HG03565 (cell line): ENCODE measurements around the gene CD164.
"Not testable (repeated sequence)": the region's sequence is repeated elsewhere in the genome, so short reads cannot be mapped to it uniquely, and the experiment has no call there.

ENCODE experiments used
- ATAC-seq: cut with Tn5 transposase; IDR thresholded peaks from one replicate; pipeline ENCODE4 v1.9.1; 2021; ENCODE audit warnings: mild to moderate bottlenecking, moderate library complexity; ENCODE audit not compliant: unreplicated experiment

Gene CD164

DNA sequence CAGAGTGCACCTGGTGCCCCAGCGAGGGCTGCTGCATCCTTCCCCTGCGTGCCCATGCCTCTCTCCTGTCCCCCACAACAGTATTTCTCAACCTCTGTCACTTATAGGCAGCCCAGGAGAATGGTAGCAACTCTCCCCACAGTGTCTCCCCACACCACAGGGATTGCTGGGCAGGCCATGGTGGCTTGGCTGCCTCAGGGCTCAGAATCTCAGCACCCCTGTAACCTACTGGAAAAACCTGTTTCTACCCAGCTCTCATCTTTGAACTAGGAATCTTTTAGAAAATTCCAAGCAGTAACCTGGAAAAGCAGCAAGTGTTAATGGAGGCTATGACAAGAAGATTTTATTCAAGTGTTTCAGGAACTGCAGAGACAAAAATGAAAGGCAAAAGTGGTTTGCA lies 38.0 kb downstream of the CD164 start:
- no peak for ATAC-seq

DNA sequence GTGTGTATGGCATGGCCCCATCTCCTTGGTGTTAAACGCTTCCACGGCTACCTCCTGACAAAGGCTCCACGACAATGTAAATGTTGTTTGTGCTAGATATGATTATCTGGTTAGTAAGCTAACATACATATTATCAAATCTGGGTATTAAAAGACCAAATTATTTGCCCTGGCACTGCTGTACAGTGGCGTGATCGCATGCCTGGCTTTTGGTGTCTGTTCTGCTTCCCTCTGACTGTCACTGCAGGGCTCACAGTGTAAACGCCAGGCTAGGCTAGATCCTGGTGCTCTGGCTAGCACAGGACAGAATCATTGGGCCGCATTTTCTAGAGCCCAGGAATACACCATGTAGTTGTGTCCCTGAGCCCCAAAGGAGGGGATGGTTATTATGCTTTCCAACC lies 38.7 kb downstream of the CD164 start:
- no peak for ATAC-seq

DNA sequence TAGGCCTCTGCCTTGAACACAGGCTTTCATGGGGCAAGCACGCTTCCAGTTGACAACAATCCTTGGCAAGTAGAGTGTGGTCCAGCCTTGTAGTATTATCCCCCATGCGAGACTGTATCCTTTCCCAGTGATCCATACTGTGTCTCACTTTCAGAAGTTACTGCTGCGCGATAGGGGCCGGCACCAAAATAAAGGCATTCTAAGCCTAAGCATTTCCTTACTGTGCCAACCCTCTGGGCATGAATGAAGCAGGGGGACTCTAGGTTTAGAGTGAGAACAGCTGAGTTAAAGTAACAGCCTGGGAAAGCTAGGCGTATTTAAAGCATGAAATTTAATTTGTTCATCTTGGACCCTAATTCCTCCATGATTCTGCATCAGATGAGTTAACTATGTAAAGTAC lies 39.4 kb downstream of the CD164 start:
- no peak for ATAC-seq

DNA sequence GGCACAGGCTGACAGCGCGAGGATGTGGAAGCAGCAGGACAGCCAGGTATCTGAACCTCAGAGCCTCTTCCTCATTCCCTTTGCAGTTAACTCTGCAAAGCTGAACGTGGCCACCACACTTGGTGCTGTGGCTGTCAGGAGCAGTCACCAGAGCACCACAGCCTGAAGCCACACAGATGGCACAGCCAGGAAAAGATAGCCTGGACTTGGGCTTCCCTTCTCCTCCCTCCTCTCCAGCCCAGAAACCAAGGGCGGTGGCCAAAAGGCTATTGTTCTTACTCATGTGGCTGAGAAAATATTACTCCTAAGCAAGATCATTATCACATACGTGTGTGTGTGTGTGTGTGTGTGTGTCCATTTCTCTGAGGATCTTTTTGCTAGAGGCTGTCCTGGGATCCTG lies 39.8 kb downstream of the CD164 start:
- no peak for ATAC-seq

DNA sequence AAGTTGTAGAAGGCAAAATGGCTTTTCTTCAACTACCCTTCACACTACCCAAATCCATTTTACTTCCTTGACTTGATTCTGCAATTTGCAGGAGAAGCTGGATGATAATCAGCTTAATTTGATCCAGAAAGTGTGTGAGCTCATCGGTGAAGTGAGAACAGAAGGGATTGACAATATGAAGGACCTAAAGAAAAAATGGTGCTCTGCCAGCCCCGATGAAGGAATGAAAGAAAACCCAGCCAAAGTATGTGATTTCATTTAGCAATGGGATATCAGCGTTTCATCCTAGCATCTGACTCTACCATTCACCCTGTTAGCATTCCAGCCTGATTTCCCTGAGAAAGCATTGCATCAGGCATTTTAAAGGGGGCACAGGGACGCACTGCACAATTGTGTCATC lies 41.5 kb downstream of the CD164 start:
- ATAC-seq: no peak

DNA sequence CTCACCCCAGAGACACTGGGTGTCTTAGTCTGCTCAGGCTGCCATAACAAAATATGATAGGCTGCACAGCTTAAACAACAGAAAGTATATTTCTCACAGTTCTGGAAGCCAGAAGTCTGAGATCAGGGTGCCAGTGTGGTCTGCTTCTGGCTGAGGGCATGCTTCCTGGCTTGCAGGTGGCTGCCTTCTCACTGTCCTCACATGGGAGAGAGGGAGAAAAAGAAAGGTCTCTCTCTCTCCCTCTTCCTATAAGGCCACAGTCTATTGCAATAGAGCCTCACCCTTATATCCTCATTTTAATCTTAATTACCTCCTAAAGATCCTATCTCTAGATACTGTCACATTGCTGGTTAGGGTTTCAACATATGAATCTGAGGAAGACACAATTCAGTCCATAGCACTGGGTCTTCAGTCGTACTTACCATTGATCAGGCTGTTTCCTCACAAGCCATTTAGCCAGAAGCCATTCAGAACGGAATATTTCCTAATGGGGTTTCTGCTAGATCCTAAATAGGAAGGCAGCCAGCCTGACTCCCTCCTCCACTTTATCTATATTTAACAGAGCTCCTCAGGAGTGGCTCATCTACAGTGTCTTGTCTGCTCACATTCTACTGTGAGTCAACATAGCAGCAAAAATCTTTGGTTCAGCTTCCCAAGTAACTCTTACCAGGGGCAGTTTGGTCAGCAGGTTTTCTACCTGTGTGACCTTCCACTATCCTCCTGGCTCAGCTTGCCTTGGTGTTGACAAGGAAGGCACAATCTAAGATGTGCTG lies 42.2 kb downstream of the CD164 start:
- ATAC-seq: no peak

DNA sequence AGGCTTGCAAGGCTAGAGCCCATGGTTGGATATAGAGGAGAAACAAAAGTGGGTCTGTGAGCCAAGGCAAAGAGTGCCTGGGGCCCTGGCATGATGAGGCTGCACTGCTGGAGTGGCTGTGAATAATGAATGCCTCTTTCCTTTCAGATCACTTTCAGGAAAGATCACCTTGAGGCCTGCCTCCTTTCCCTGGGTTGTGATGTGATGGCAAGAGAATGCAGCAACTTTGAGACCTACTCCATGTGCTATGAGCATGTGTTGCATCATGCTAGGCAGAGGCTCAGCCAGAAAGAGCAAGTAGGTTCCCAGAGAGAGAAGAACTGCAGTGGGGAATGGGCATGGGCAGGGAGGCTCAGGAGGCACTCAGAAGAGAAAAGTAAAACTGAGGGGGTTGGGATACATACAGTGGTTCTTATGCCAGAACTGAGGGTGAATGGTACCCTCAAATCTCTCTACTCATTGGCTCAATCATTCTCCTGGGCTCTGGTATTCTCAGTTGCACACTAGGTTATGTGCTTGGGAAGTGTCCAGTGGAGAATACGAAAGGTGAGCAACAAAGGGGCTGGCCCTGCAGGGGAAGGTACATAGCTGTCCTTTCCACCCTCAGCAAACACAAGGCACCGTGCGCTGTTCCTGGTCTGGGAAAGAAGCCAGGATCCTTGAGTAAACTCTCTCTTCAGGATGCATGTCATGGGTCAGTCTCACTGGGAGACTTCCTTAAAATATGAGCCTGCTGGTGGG lies 45.9 kb downstream of the CD164 start:
- ATAC-seq: no peak

DNA sequence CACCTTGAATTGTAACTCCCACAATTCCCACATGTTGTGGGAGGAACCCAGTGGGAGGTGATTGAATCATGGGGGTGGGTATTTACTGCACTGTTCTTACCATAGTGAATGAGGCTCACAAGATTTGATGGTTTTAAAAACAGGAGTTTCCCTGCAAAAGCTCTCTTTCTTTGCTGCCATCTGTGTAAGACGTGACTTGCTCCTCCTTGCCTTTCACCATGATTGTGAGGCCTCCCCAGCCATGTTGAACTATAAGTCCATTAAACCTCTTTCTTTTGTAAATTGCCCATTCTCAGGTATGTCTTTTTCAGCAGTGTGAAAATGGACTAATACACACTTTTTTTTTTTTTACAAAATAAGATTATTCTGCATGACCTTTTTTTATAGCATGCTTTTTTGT lies 48.4 kb downstream of the CD164 start:
- not testable (repeated sequence) for ATAC-seq

DNA sequence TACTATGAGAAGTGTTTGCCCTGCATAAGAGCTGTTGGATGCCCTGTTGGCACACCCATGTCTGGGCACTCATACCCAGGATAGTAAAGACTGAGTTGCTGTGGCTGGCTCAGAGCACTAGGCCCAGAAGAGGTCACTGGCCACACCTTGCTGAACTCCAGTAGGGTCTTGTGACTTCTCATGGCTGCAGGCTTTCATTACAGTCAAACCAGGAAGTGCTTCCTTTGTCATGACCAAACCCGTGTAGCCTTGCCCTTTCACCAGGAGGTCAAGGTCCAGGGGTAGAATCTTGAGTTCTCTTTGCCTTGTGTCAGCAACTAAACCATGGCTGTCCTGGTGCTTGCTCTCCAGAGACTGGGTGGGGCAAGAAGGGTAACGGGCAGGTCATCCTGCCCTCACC lies 49.5 kb downstream of the CD164 start:
- ATAC-seq: no peak

DNA sequence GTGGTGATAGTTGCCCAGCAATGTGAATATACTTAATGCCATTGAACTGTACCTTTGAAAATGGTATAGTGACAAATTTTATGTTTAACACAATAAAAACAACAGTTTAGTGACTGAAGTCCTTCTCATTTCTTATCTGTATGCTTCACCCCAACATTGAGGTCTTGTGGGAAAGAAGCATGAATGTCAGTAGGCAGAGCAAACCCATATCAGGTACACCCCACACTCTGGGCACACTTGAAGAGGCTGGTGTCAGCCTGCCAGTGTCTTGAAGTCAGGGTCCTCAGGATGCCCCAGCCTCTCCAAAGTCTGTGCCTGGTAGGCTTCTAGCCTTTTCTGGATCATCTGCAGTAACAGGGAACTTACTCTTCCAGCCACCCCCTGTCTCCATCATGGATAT lies 51.2 kb downstream of the CD164 start:
- ATAC-seq: no peak

DNA sequence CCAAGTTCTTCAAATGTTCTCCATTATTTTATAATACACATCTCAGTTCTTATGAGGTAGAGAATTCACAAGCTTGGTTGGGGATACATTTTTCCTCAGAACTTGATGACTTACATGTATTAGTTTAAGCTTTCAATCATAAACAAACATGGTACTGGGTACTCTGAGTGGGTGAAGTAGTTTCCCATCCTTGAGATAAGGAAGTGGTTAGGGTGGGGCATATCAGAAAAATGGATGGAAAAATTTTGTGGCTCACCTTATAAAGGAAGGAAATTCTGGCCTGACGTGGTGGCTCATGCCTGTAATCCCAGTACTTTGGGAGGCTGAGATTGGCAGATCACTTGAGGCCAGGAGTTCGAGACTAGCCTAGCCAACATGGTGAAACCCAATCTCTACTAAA lies 52.0 kb downstream of the CD164 start:
- ATAC-seq: no peak

DNA sequence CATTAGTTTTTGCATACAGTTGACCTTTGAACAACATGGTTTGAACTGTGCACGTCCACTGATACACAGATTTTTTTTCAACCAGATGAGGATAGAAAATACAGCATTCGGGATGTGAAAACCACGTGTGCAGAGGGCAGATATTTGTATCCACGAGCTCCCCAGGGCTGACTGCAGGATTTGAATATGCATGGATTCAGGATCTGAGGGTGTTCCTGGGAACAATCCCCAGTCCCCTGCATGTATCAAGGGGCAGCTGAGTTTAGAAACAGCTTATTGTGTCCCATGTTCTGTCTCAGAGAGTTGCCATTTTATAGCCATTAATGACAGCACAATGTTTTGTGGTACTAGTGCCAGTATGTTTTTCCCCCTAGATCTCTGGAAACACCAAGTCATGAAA lies 53.6 kb downstream of the CD164 start:
- ATAC-seq: no peak

DNA sequence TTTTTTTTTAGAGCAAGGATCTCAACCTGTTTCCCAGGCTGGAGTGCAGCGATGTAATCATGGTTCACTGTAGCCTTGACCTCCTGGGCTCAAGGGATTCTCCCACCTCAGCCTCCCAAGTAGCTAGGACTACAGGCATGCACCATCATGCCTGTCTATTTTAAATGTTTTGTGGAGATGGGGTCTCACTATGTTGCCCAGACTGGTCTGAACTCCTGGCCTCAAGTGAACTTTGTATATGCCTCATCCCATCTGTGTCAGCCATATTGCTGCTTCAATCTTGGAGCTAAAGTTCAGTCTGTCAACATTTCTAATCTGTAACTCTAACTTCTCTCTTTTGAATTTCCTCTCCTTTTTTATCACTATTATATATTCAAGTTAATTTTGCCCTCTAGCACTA lies 54.3 kb downstream of the CD164 start:
- no peak for ATAC-seq

DNA sequence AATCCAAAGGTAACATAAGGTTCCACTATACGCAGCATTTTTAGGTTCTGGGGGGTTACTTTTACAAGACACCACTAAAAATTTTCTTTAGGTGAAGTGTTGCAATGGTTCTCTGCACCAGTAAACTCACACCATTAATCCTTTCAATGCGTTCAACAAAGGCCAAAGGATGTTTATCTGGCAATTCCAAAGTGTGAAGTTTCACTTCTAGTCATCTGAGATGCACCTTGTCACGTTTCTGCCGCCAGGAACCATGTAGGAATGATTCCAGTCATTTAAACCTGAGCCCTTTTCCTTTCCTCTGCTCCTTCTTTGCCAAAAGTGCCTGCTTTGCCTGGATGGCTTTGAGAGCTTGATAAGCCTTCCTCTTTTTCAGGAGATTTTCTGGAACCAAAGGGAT lies 54.8 kb downstream of the CD164 start:
- ATAC-seq: no peak

DNA sequence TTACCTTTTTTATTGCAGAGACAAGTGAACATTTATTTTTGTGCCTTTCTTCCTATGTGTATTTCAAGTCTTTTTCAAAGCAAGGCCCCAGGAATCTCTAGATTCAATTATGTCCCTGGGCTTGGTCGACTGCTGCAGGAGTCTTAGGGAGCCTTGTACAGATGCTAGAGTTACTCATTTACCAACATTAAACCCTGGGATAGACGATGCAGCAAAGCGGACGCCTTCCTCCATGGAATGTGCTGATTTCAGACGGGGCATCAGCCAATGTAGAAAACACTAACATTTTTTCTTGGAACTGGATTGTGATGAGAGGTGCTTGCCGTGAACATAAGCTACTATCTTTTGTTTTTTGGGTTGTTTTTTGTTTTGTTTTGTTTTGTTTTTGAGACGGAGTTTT lies 55.9 kb downstream of the CD164 start:
- no peak for ATAC-seq

DNA sequence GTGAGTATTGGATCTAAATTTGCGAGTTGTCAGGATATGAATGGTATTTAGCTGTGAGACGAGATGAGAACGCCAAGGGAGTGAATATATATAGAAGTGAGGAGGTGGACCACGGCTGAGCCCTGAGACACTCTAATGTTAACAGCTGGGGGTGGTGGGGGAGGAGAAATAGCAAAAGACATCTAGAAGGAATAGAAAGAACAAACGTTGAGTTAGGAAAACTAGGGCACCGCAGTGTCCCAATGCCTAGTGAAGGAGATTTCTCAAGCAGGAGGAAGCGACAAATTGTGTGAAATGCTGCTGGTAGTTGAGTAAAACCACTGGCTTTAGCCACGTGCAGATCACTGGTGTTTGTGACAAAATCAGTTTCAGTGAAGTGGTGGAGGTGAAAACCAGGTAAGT lies 56.9 kb downstream of the CD164 start:
- no peak for ATAC-seq

DNA sequence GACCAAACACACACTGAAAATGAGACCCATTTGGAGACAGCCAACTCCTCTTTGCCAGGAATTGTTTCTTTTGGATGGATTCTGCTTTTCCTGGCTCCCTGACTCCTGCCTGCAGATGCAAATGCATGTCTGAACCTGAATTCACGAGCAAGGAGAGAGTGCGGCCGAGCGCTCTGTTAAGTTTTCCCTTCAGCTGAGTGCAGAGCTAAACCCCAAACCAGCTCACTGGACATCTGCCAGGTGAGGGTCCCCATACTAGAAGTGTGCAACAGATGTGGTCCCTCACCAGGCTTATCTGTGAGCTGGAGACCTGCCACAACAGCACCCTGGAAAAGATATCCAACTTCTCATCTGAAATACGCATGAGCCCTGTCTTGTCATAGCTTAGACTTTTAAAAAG lies 59.0 kb downstream of the CD164 start:
- no peak for ATAC-seq

DNA sequence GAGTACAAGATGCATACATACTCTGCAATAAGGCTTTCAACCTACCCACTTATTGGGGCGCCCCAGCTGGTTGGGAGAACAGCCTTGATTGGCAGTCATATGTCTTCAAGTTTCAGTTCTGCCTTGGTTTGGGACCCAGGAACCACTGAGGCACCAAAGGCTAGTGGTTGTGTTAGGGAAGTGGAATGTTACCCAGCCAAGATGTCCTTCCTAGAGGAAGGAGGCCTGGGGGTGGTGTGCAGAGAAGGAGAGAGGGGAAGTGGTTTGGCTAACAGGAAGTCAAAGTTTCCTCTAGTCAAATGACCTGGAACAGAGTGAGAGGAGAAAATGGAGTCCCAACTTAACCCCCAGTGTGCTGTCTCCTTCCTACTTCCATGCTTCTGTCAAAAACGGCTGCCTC lies 59.4 kb downstream of the CD164 start:
- ATAC-seq: no peak

DNA sequence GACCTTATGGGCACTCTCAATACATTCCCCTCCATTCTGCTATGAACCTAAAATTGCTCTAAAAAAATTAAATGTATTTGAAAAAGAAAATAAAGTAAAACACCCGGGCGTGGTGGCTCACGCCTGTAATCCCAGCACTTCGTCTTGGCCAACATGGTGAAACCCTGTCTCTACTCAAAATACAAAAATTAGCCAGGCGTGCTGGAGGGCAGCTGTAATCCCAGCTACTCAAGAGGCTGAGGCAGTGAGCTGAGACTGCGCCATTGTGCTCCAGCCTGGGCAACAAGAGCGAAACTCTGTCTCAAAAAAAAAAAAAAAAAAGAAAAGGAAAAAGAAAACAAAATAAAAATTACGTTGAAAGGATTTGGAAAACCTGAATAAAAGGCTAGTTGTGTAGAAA lies 60.5 kb downstream of the CD164 start:
- no peak for ATAC-seq

DNA sequence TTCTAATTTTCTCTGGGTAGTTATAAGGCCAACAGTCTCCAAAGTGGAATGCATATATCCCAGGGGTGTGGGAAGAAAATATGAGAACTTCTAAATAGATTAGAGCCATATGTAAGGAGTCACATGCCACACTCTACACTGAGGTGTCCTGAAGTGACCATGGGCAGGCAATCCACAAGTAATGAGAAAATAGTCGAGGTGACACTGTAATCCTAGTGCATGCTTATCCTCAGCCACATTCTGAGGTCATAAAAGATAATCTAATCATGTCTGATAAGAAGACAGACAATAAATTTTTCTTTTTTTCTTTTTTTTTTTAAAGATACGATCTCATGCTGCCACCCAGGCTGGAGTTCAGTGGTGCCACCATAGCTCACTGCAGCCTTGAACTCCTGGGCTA lies 62.2 kb downstream of the CD164 start:
- no peak for ATAC-seq

DNA sequence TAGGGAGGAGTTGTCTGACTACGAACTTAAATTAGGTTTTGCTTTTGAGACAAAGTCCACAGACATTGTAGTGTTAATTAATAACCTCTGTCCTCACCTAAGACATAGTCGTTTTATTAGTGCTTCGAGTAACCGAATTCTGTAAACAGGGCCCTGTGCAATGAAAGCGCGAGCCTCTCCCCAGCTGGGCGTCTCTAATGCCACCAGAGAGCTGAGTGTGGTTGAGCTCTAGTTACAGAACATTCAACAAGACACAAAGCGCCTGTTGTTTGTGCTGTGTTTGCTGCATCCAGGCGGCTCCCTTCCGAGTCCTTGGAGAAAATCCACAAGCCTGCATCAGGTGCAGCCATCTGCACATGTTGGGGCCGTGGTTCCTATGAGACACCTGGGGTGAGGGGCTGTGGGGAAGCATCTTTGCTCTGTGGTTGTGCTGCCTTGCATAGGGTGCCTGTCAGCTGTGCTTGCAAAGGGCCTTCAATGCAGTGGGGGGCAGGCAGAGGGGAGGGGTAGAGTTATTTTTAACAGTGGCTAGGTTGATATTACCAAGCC lies 63.9 kb downstream of the CD164 start:
- no peak for ATAC-seq

DNA sequence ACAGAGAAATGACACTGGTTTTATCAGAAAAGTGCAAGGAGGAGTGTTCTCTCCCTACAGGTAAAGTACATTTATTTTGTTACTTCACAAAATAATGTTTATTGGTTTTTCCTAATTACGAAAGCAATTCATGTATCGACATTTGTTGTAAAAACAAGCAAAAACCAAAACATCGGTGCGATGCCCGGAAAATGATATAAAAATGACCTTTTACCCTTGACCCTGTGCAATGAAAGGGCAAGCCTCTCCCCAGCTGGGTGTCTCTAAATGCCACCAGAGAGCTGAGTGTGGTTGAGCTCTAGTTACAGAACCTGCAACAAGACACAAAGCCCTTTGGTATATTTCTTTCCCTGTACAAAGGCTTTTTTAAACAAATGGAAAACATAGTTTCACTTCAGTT lies 65.4 kb downstream of the CD164 start:
- ATAC-seq: no peak
